Heart right ventricle (tissue), 16 donors: ENCODE results near the gene PLEKHN1. TPM values are rescaled to one million over a fixed set of nuclear protein-coding genes. Genes with fewer than 3 reads are reported as not detected.

ENCODE experiments used
- ATAC-seq, 8 donors: fragments of 200-7000 bp; cut with Tn5 transposase; one replicate each; pipeline ENCODE4 v1.9.1; 2020; ENCODE audit warnings: mild to moderate bottlenecking in 8 of 8, moderate library complexity in 8 of 8, moderate number of reproducible peaks in 1 of 8
- DNase-seq, 2 donors: peaks; one replicate each; pipeline ENCODE4 v3.0.0-alpha.2; 2020
- H3K27ac ChIP-seq, 10 donors: fragments of 200-600 bp; sonication (generic) in 2 of 10; one replicate each; pipeline versions ENCODE4 v1.5.0 to v1.8.0; 2020 to 2022; ENCODE audit warnings: mild to moderate bottlenecking in 3 of 10
- H3K27me3 ChIP-seq, 7 donors: fragments of 200-600 bp; one replicate each; pipeline ENCODE4 v1.8.0; 2021 to 2022; ENCODE audit warnings: mild to moderate bottlenecking in 2 of 7
- H3K36me3 ChIP-seq, 9 donors: fragments of 200-600 bp; sonication (generic) in 1 of 9; one replicate each; pipeline versions ENCODE4 v1.5.0 to v1.8.0; 2020 to 2022; ENCODE audit warnings: mild to moderate bottlenecking in 2 of 9
- H3K4me1 ChIP-seq, 9 donors: fragments of 200-600 bp; sonication (generic) in 1 of 9; one replicate each; pipeline versions ENCODE4 v1.5.0 to v1.8.0; 2020 to 2022; ENCODE audit warnings: mild to moderate bottlenecking in 4 of 9
- H3K4me3 ChIP-seq, 10 donors: fragments of 200-600 bp; sonication (generic) in 2 of 10; one replicate each; pipeline versions ENCODE4 v1.5.0 to v1.8.0; 2020 to 2022; ENCODE audit warnings: mild to moderate bottlenecking in 7 of 10, moderate library complexity in 2 of 10
- H3K9me3 ChIP-seq, 11 donors: fragments of 200-600 bp in 10 of 11; sonication (generic) in 2 of 11; one replicate each; pipeline versions ENCODE4 v1.5.0 to v1.8.0; 2013 to 2022; ENCODE audit warnings: mild to moderate bottlenecking in 2 of 11, control low read depth in 1 of 11, moderate library complexity in 1 of 11
- WGBS, 2 donors: extraction: QIAGEN DNeasy Blood & Tissue Kit; methylation state at CpG; one replicate each; pipeline ENCODE4 v1.1.7; 2013; ENCODE audit warnings: inconsistent platforms in 1 of 2; 5-methylcytosine and 5-hydroxymethylcytosine counted together
- intact Hi-C, 10 donors: fragments of 100-400 bp; cut with DNase I; formaldehyde crosslinking; loops; one replicate each; pipeline versions ENCODE4 v1.11.1 to v1.14.2; 2022
- polyA plus RNA-seq, 2 donors: library from polyadenylated mRNA; stranded (reverse); fragments of 200-250 nt; gene quantifications; one replicate each; pipeline ENCODE4 v1.2.3, GENCODE V29; 2013
- total RNA-seq, 10 donors: library from RNA; stranded (reverse); fragmentation: NEBNext Ultra II Directional in 3 of 10; extraction: Animal tissue kit (Norgen Biotek cat#: 25700) in 3 of 10; gene quantifications; one replicate each; pipeline versions ENCODE4 v1.2.1 to v1.2.4, GENCODE V29; 2021 to 2023
- TF ChIP-seq, protein P1 (sequence below), 9 donors: fragments of 200-600 bp; sonication (generic) in 2 of 9; IDR thresholded peaks; one replicate each; pipeline versions ENCODE4 v1.5.0 to v1.8.0; 2021 to 2022; ENCODE audit warnings: antibody characterized with exemption in 9 of 9, mild to moderate bottlenecking in 5 of 9, moderate library complexity in 1 of 9
- donor health status: Arrhythmogenic right ventricular cardiomyopathy.
- donor health status: ischemic (EF 13 %, LVEDD 7.1; RV severe dilation, severe dysfunction).
- donor health status: healthy with polysubstance abuse.
- donor health status: DM: no; HTN: yes; CAD: no.
- donor health status: DM: no; HTN: no; CAD: no.
- donor health status: ischemic (EF 25% LVEDD 6.9; RV normal size, moderate dysfunction).
- donor health status: ischemic (EF 25% LVEDD 5.7; RV mildly dilated, moderate dysfunction).
- donor health status: healthy.
- donor health status: DM: yes; HTN: yes; CAD: no.
- donor health status: Ischemic cardiomyopathy.
- donor health status: ischemic (EF 35%, LVEDD 5.7; RV mildly dilated, moderate dysfunction).
- donor health status: nonischemic (EF 11% LVEDD 7.7; RV severe dilation, severe dysfunction).
- donor health status: DM: yes; HTN: yes; CAD: no.
- donor health status: PGD.
- donor health status: ischemic (EF 29% LVEDD 5.4; RV normal size, mild dysfunction).
- donor health status: nonischemic (EF 23%, LVEDD 6.1; RV moderate dilation, normal function).

Gene PLEKHN1
- total and polyA plus RNA-seq, 12 donors: 0.13 to 0.37 (median 0.29) TPM; not detected in 8

DNA sequence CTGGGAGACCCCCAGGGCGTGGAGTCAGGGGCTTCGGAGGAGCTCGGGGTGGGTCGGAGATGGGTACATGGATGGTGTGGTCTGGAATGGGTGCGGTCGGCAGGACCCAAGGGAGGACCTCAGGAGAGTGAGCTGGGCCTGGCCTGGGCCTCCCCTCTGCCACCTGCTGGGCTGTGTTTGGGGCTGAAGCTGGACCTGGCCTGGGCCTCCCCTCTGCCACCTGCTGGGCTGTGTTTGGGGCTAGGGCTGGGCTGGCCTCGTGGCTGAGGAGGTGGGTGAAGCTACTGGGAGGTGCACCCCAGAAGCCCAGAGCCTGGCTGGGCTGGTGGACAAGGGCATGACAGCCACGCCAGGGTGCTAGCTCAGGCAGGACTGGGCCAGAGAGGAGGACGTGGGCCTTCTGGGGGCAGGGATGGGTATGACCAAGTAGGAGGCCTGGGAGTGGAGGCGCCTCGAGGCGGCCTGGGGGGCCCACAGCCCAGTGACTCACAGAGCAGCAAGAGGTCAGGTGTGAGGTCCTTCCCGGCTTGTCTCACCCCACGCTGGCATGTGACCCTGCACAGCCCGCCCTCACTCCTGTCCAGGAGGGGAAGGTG lies 28.1 kb upstream of the PLEKHN1 start:
- ATAC-seq (peak in 5 of 8 donors; percentile 23 to 64 (median 48)), DNase-seq (no peak)
- intact Hi-C loops: loop anchor here in 2 of 10 donors (2.0 to 5.0 kb wide), 2 partner anchors 33 to 36 kb away; no protein-coding TSS in a partner anchor
- no peaks in the 10 kb centered on the region for H3K36me3 ChIP-seq
- no peaks in the 10 kb centered on the region for H3K9me3 ChIP-seq
- no peak overlapping the region for H3K27ac ChIP-seq
- TF ChIP-seq, protein P1, sequence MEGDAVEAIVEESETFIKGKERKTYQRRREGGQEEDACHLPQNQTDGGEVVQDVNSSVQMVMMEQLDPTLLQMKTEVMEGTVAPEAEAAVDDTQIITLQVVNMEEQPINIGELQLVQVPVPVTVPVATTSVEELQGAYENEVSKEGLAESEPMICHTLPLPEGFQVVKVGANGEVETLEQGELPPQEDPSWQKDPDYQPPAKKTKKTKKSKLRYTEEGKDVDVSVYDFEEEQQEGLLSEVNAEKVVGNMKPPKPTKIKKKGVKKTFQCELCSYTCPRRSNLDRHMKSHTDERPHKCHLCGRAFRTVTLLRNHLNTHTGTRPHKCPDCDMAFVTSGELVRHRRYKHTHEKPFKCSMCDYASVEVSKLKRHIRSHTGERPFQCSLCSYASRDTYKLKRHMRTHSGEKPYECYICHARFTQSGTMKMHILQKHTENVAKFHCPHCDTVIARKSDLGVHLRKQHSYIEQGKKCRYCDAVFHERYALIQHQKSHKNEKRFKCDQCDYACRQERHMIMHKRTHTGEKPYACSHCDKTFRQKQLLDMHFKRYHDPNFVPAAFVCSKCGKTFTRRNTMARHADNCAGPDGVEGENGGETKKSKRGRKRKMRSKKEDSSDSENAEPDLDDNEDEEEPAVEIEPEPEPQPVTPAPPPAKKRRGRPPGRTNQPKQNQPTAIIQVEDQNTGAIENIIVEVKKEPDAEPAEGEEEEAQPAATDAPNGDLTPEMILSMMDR (IDR thresholded peaks at IDR 0.05): peak in 8 of 9 donors; percentile 9 to 61 (median 45)
- peaks cover 31 to 91% (median 84%) of the 10 kb centered on the region in 7 donors for H3K27me3 ChIP-seq
- 74 to 77% methylated on average over 15 of the region's 15 CpGs for WGBS, 2 donors
- H3K4me1 ChIP-seq: peaks cover 6 to 52% (median 40%) of the 10 kb centered on the region in 9 donors
- H3K4me3 ChIP-seq: no peak overlapping the region

DNA sequence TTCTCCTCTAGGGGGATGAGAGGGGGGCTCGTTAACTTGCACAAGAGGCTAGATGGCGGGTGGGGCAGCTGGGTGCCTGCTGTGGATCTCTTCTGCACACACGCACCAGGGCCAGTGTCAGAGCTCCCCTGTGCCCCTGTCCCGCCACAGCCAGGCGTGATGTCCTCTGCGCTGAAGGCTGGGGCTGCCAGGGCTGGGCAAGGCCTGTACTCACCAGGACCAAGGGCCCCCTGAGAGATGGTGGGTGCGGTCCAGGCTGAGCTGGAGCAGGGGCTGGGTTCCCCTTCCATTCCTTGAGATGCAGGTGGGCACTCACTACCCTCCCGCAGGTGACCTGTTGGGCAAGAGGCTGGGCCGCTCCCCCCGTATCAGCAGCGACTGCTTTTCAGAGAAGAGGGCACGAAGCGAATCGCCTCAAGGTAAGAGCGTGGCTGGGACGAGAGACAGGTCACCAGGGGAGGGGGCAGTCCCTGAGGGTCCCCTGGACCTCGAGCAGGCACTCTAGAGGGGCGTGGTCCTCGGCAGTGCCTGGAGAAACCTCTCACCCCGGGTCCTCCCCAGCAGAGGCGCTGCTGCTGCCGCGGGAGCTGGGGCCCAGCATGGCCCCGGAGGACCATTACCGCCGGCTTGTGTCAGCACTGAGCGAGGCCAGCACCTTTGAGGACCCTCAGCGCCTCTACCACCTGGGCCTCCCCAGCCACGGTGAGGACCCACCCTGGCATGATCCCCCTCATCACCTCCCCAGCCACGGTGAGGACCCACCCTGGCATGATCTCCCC lies 27.4 kb upstream of the PLEKHN1 start:
- intact Hi-C loops: loop anchor here in 2 of 10 donors (2.0 to 5.0 kb wide), 2 partner anchors 34 to 37 kb away; no protein-coding TSS in a partner anchor
- peaks cover 6 to 58% (median 43%) of the 10 kb centered on the region in 9 donors for H3K4me1 ChIP-seq
- WGBS, 2 donors: 68% methylated on average over 30 of the region's 30 CpGs

DNA sequence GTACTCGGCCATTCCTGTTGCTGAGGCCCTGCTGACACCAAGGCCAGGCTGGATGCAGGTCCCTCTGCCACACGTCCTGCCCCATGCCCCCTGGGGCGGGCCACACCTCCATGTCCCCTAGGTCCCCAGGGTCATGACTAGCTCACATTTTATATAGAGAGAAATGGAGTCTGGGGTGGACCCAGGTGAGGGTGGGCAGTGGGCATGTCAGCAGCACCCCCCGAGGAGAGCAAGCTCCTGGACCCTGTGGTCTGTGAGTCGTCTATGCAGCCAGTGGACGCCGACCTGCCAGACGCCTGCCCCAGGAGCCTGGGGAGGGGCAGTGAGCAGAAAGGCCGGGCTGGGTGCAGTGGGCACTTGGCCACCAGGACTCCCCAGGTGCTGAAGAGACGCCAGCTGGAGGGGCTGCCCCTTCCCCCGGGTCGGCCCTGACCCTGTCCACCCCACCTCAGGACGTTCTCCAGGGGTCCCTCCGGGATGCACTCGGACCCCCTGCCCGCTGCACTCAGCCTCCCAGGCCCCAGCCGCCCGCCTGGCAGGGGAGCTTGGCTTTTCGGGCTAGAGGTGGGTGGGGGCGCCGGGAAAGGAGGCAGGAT lies 26.7 kb upstream of the PLEKHN1 start:
- 14 to 17% methylated on average over 21 of the region's 21 CpGs for WGBS, 2 donors
- H3K27me3 ChIP-seq: peaks cover 27 to 90% (median 78%) of the 10 kb centered on the region in 7 donors
- H3K36me3 ChIP-seq: peaks cover 0 to 4% (median 0%) of the 10 kb centered on the region in 9 donors
- no peaks in the 10 kb centered on the region for H3K9me3 ChIP-seq
- intact Hi-C loops: loop anchor here in 3 of 10 donors (2.0 to 5.0 kb wide), 3 partner anchors 19 to 37 kb away; no protein-coding TSS in a partner anchor
- TF ChIP-seq, protein P1 (IDR thresholded peaks at IDR 0.05): no peak
- peak overlapping the region in 3 of 10 donors; percentile 9 to 51 (median 16) for H3K27ac ChIP-seq
- DNase-seq (no peak), ATAC-seq (no peak)
- H3K4me3 ChIP-seq: peak overlapping the region in 8 of 10 donors; percentile 21 to 51 (median 48)
- peaks cover 6 to 65% (median 43%) of the 10 kb centered on the region in 9 donors for H3K4me1 ChIP-seq

More for the DNA sequence above, 27.4 kb upstream of the PLEKHN1 start:
- ATAC-seq: no peak
- H3K27ac ChIP-seq: peak overlapping the region in 1 of 10 donors; percentile 51
- DNase-seq: no peak
- TF ChIP-seq, protein P1 (IDR thresholded peaks at IDR 0.05): no peak
- no peaks in the 10 kb centered on the region for H3K9me3 ChIP-seq
- peaks cover 27 to 90% (median 78%) of the 10 kb centered on the region in 7 donors for H3K27me3 ChIP-seq
- no peaks in the 10 kb centered on the region for H3K36me3 ChIP-seq
- no peak overlapping the region for H3K4me3 ChIP-seq
